Psoas muscle (tissue), 8 donors: Measurements from ENCODE around the gene KIAA1217. TPM values are rescaled to one million over a fixed set of nuclear protein-coding genes. Genes with fewer than 3 reads are reported as not detected.
A peak's percentile ranks its signal among the peaks of the same experiment; 100 is the strongest.

Experiments used
- ATAC-seq, 4 donors: fragments of 200-7000 bp; cut with Tn5 transposase; one replicate each; pipeline ENCODE4 v1.9.1; 2020; ENCODE audit warnings: moderate library complexity in 3 of 4, mild to moderate bottlenecking in 2 of 4
- DNase-seq, 2 donors: peaks; one replicate each; pipeline ENCODE4 v3.0.0-alpha.2; 2020
- H3K27ac ChIP-seq: fragments of 200-600 bp; one replicate; pipeline ENCODE4 v1.8.0; 2022
- H3K27me3 ChIP-seq, 3 donors: fragments of 200-600 bp in 1 of 3; one replicate each; pipeline versions ENCODE4 v1.6.1 to v1.8.0; 2013 to 2022; ENCODE audit warnings: low read length in 2 of 3, mild to moderate bottlenecking in 2 of 3, moderate library complexity in 1 of 3; ENCODE audit not compliant: insufficient read depth in 3 of 3
- H3K36me3 ChIP-seq, 2 donors: fragments of 200-600 bp in 1 of 2; one replicate each; pipeline versions ENCODE4 v1.6.1 to v1.8.0; 2013 to 2022; ENCODE audit warnings: low read depth in 1 of 2, mild to moderate bottlenecking in 1 of 2, moderate library complexity in 1 of 2; ENCODE audit not compliant: insufficient read depth in 1 of 2
- H3K4me1 ChIP-seq: fragments of 200-600 bp; one replicate; pipeline ENCODE4 v1.8.0; 2022
- H3K4me3 ChIP-seq: fragments of 200-600 bp; one replicate; pipeline ENCODE4 v1.8.0; 2022; ENCODE audit warnings: mild to moderate bottlenecking
- H3K9me3 ChIP-seq: fragments of 200-600 bp; one replicate; pipeline ENCODE4 v1.8.0; 2022
- CTCF ChIP-seq: fragments of 200-600 bp; IDR thresholded peaks from one replicate; pipeline ENCODE4 v1.8.0; 2022; ENCODE audit warnings: antibody characterized with exemption
- WGBS, 3 donors: extraction: QIAGEN DNeasy Blood & Tissue Kit; methylation state at CpG; one replicate each; pipeline versions ENCODE4 v1.1.6 to v1.1.7; 2013; 5-methylcytosine and 5-hydroxymethylcytosine counted together
- intact Hi-C, 2 donors: fragments of 100-400 bp; cut with DNase I; formaldehyde crosslinking; loops; one replicate each; pipeline versions ENCODE4 v1.11.0 to v1.14.2; 2022
- polyA plus RNA-seq, 3 donors: library from polyadenylated mRNA; stranded (reverse); fragments of 200-250 nt; gene quantifications; one replicate each; pipeline ENCODE4 v1.2.3, GENCODE V29; 2013
- total RNA-seq, 4 donors: library from RNA; stranded (reverse); fragmentation: NEBNext Ultra II Directional in 2 of 4; extraction: Animal tissue kit (Norgen Biotek cat#: 25700) in 2 of 4; gene quantifications; one replicate each; pipeline versions ENCODE4 v1.2.1 to v1.2.4, GENCODE V29; 2021 to 2023
- donor health status: healthy with polysubstance abuse.
- donor health status: DM: no; HTN: no; CAD: no; lungs with moderate emphysema.
- donor health status: Bipolar disorder and iron deficiency.
- donor health status: healthy.
- donor health status: DM: yes; HTN: yes; CAD: no.
- donor health status: DM: no; HTN: no; CAD: no.
- donor health status: DM: no; HTN: no; CAD: no.
- donor health status: DM: yes; HTN: yes; CAD: no.

Gene KIAA1217
- total and polyA plus RNA-seq, 7 donors = 8.9 to 169 (median 65.9) TPM

DNA sequence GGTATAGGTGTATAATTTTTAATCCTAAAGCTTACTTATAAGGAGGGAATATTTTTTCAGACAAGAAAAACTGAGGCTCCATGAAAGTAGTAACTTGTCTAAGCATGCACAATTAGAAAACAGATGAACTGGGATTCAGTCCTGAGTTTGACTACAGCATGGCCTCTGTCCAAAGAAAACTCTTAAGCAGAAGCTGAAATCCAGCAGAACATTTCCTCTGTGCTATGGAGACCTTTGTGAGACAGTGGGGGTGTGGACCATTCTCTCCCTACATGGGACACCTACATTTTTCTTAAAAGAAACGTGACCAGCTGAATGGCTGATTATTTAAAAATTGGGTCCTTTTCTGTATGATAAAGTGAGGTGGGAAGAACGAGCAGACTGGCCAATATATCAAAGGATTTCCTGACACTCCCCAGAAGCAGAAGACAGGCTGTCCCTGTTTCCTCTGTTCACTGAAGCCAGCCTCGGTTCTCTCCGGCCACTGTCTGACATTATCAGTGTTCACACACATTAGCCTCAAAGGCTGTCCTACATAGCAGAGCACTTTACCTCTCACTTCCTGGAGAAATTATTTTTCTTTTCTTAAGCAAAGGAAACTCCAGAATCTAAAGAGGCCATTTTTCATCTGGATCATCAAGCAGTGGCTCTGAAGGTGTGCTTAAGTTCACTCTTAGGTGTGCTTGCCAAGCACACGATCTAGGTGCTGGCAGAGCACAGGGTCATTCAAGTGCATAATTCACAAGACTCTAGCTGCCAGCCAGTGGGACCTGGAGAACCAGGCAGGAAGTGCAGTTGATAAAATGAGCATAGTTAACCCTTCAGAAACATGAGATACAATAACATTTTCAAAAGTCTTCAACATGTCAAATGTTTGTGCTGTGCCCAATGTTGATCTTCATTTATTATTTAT is 40.4 kb upstream of the KIAA1217 start:
- Histone ChIP-seq H3K9me3 (no peaks in the 10 kb centered on the region), H3K27ac (no peak overlapping the region), H3K36me3 (no peaks in the 10 kb centered on the region), H3K27me3 (no peaks in the 10 kb centered on the region), H3K4me3 (no peak overlapping the region), H3K4me1 (peaks cover 10% of the 10 kb centered on the region)
- intact Hi-C loops = no loop called here
- no peak for TF ChIP-seq CTCF
- peak in 1 of 4 donors; percentile 52 for ATAC-seq
- 15 to 30% (median 21%) methylated on average over 5 of the region's 5 CpGs for WGBS, 3 donors
- no peak for DNase-seq

- ATAC-seq = no peak
- H3K27ac ChIP-seq = no peak overlapping the region
- H3K4me1 ChIP-seq = peaks cover 10% of the 10 kb centered on the region
Observed at GRCh38 chr10:24170199-24170598, 38.7 kb upstream of the KIAA1217 start.

DNA sequence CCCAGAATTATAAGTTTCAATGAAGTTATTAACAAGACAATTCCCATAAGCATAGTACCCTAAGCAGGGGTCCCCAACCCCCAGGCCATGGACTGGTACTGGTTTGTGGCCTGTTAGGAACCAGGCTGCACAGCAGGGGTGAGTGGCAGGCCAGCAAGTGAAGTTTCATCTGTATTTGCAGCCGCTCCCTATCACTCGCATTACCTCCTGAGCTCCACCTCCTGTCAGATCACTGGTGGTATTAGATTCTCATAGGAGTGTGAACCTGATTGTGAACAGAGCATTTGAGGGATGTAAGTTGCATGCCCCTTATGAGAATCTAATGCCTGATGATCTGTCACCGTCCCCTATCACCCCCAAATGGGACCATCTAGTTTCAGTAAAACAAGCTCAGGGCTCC is 36.0 kb upstream of the KIAA1217 start:
- Histone ChIP-seq H3K36me3 (no peaks in the 10 kb centered on the region), H3K4me1 (peaks cover 10% of the 10 kb centered on the region), H3K27ac (no peak overlapping the region), H3K4me3 (no peak overlapping the region), H3K9me3 (no peaks in the 10 kb centered on the region), H3K27me3 (no peaks in the 10 kb centered on the region)
- intact Hi-C loops = loop anchor here in 1 of 2 donors (5.0 kb wide), 1 partner anchor 436 kb away; no protein-coding TSS in a partner anchor
- no peak for DNase-seq
- 94 to 97% (median 95%) methylated on average over 3 of the region's 3 CpGs for WGBS, 3 donors
- TF ChIP-seq CTCF = no peak
- no peak for ATAC-seq

More at GRCh38 chr10:24170199-24170598, 38.7 kb upstream of the KIAA1217 start:
- H3K4me3 ChIP-seq = no peak overlapping the region
- H3K36me3 ChIP-seq = no peaks in the 10 kb centered on the region
- no peaks in the 10 kb centered on the region for H3K9me3 ChIP-seq
- no peak for TF ChIP-seq CTCF
- no peaks in the 10 kb centered on the region for H3K27me3 ChIP-seq
- intact Hi-C loops = loop anchor here in 1 of 2 donors (5.0 kb wide), 1 partner anchor 433 kb away; no protein-coding TSS in a partner anchor
- WGBS, 3 donors = 67 to 69% (median 69%) methylated on average over 5 of the region's 5 CpGs
- no peak for DNase-seq

- Histone ChIP-seq H3K27me3 (no peaks in the 10 kb centered on the region), H3K27ac (no peak overlapping the region), H3K9me3 (no peaks in the 10 kb centered on the region), H3K4me1 (peaks cover under 1% of the 10 kb centered on the region), H3K4me3 (no peak overlapping the region), H3K36me3 (no peaks in the 10 kb centered on the region)
- no peak for ATAC-seq
- intact Hi-C loops = loop anchor here in 1 of 2 donors (5.0 kb wide), 1 partner anchor 437 kb away; no protein-coding TSS in a partner anchor
- no peak for DNase-seq
- 71 to 81% (median 76%) methylated on average over 2 of the region's 2 CpGs for WGBS, 3 donors
- TF ChIP-seq CTCF = no peak
Observed at GRCh38 chr10:24174014-24174413, 34.9 kb upstream of the KIAA1217 start.
